BLaER1 treated with 17β-estradiol and CSF1 and Interleukin-3, amounts not matched to agents 10 nM and 100 nM (cell line): ENCODE results near the gene UAP1.

Experiments used
- H3K27ac ChIP-seq, 11 experiments: shearing (Covaris generic); formaldehyde crosslinking; 2 replicates each; pipeline ENCODE4 v1.8.1; 2022
- H3K27me3 ChIP-seq, 11 experiments: shearing (Covaris generic); formaldehyde crosslinking; 2 replicates each; pipeline ENCODE4 v1.8.1; 2022
- H3K36me3 ChIP-seq, 11 experiments: shearing (Covaris generic); formaldehyde crosslinking; 2 replicates each; pipeline ENCODE4 v1.8.1; 2022
- H3K4me1 ChIP-seq, 10 experiments: shearing (Covaris generic); formaldehyde crosslinking; 2 replicates each; pipeline ENCODE4 v1.8.1; 2022
- H3K4me2 ChIP-seq, 11 experiments: shearing (Covaris generic); formaldehyde crosslinking; 2 replicates each; pipeline ENCODE4 v1.8.1; 2022
- H3K4me3 ChIP-seq, 10 experiments: shearing (Covaris generic); formaldehyde crosslinking; 2 replicates each; pipeline ENCODE4 v1.8.1; 2022
- H3K9ac ChIP-seq, 11 experiments: shearing (Covaris generic); formaldehyde crosslinking; 2 replicates each; pipeline ENCODE4 v1.8.1; 2022
- H3K9me3 ChIP-seq, 11 experiments: shearing (Covaris generic); formaldehyde crosslinking; replicated peaks in 1 of 11; 2 replicates each; pipeline ENCODE4 v1.8.1; 2022
- H4K20me1 ChIP-seq, 11 experiments: shearing (Covaris generic); formaldehyde crosslinking; 2 replicates each; pipeline ENCODE4 v1.8.1; 2022
- Cebpa-rat ChIP-seq, 11 experiments: shearing (Covaris generic); IDR thresholded peaks; 2 replicates each; pipeline ENCODE4 v1.8.1; 2022

Gene UAP1

GRCh38 chr1:162541619-162542141, 19.8 kb upstream of the UAP1 start:
- Histone ChIP-seq H3K27ac (no peak overlapping the region), H3K4me2 (no peak overlapping the region), H3K4me3 (no peak overlapping the region), H3K36me3 (no peaks in the 10 kb centered on the region), H4K20me1 (no peaks in the 10 kb centered on the region), H3K9ac (no peak overlapping the region), H3K27me3 (no peaks in the 10 kb centered on the region), H3K4me1 (no peaks in the 10 kb centered on the region), H3K9me3 (peaks cover 6 to 19% (median 11%) of the 10 kb centered on the region in 11 experiments; a peak in 18 of 22 replicates)
- no peak for TF ChIP-seq Cebpa-rat (IDR thresholded peaks at IDR 0.05)

- Histone ChIP-seq H3K4me2 (no peak overlapping the region), H3K4me1 (no peaks in the 10 kb centered on the region; a peak in 1 of 20 replicates), H3K4me3 (no peak overlapping the region), H4K20me1 (no peaks in the 10 kb centered on the region), H3K9ac (no peak overlapping the region), H3K9me3 (peaks cover 6 to 19% (median 11%) of the 10 kb centered on the region in 11 experiments; a peak in 18 of 22 replicates), H3K36me3 (no peaks in the 10 kb centered on the region), H3K27me3 (no peaks in the 10 kb centered on the region), H3K27ac (no peak overlapping the region)
- no peak for TF ChIP-seq Cebpa-rat (IDR thresholded peaks at IDR 0.05)
Observed at GRCh38 chr1:162543228-162543627, 18.3 kb upstream of the UAP1 start.

- no peaks in the 10 kb centered on the region for H4K20me1 ChIP-seq
- H3K27me3 ChIP-seq = no peaks in the 10 kb centered on the region
- H3K36me3 ChIP-seq = no peaks in the 10 kb centered on the region
- no peak overlapping the region for H3K9ac ChIP-seq
- TF ChIP-seq Cebpa-rat (IDR thresholded peaks at IDR 0.05) = no peak
- no peaks in the 10 kb centered on the region; a peak in 1 of 20 replicates for H3K4me1 ChIP-seq
- no peak overlapping the region for H3K27ac ChIP-seq
- H3K9me3 ChIP-seq = peaks cover 4 to 13% (median 8%) of the 10 kb centered on the region in 11 experiments; a peak in 17 of 22 replicates
- H3K4me3 ChIP-seq = no peak overlapping the region
- no peak overlapping the region for H3K4me2 ChIP-seq
Observed at GRCh38 chr1:162548170-162548569, 13.4 kb upstream of the UAP1 start.

- Histone ChIP-seq H3K27ac (no peak overlapping the region), H3K4me1 (no peaks in the 10 kb centered on the region; a peak in 1 of 20 replicates), H3K4me3 (no peak overlapping the region), H3K4me2 (no peak overlapping the region), H3K27me3 (no peaks in the 10 kb centered on the region), H3K9me3 (peaks cover 0 to 7% (median 0%) of the 10 kb centered on the region in 11 experiments; a peak in 6 of 22 replicates), H3K9ac (no peak overlapping the region), H4K20me1 (no peaks in the 10 kb centered on the region), H3K36me3 (no peaks in the 10 kb centered on the region)
- TF ChIP-seq Cebpa-rat (IDR thresholded peaks at IDR 0.05) = no peak
Observed at GRCh38 chr1:162549001-162549400, 12.5 kb upstream of the UAP1 start.

- Histone ChIP-seq H3K4me3 (no peak overlapping the region), H3K9me3 (no peaks in the 10 kb centered on the region), H3K36me3 (no peaks in the 10 kb centered on the region), H4K20me1 (no peaks in the 10 kb centered on the region), H3K27ac (no peak overlapping the region), H3K4me1 (peaks cover 0 to 5% (median 0%) of the 10 kb centered on the region in 10 experiments; a peak in 3 of 20 replicates), H3K4me2 (no peak overlapping the region), H3K9ac (no peak overlapping the region), H3K27me3 (no peaks in the 10 kb centered on the region)
- TF ChIP-seq Cebpa-rat (IDR thresholded peaks at IDR 0.05) = no peak
Observed at GRCh38 chr1:162550925-162551324, 10.6 kb upstream of the UAP1 start.

GRCh38 chr1:162551969-162552683, 9.4 kb upstream of the UAP1 start:
- H3K27ac ChIP-seq = no peak overlapping the region

GRCh38 chr1:162552684-162553252, 8.8 kb upstream of the UAP1 start:
- TF ChIP-seq Cebpa-rat (IDR thresholded peaks at IDR 0.05) = no peak
- H3K4me1 ChIP-seq = peaks cover 0 to 5% (median 0%) of the 10 kb centered on the region in 10 experiments; a peak in 3 of 20 replicates

More at GRCh38 chr1:162551969-162552683, 9.4 kb upstream of the UAP1 start:
- H3K4me3 ChIP-seq = no peak overlapping the region
- no peaks in the 10 kb centered on the region for H3K9me3 ChIP-seq
- no peaks in the 10 kb centered on the region for H3K36me3 ChIP-seq
- no peaks in the 10 kb centered on the region for H3K27me3 ChIP-seq
- peaks cover 0 to 5% (median 0%) of the 10 kb centered on the region in 10 experiments; a peak in 3 of 20 replicates for H3K4me1 ChIP-seq
- no peak overlapping the region for H3K4me2 ChIP-seq
- no peak for TF ChIP-seq Cebpa-rat (IDR thresholded peaks at IDR 0.05)
- H3K9ac ChIP-seq = no peak overlapping the region
- no peaks in the 10 kb centered on the region for H4K20me1 ChIP-seq

GRCh38 chr1:162554258-162554657, 7.3 kb upstream of the UAP1 start:
- Histone ChIP-seq H3K4me2 (peak overlapping the region in 3 of 11 experiments; percentile 8 to 20 (median 19); a peak in 4 of 22 replicates), H3K4me3 (no peak overlapping the region), H3K27me3 (no peaks in the 10 kb centered on the region), H3K4me1 (peaks cover 0 to 5% (median 0%) of the 10 kb centered on the region in 10 experiments; a peak in 2 of 20 replicates), H4K20me1 (no peaks in the 10 kb centered on the region), H3K27ac (no peak overlapping the region), H3K9ac (no peak overlapping the region), H3K9me3 (no peaks in the 10 kb centered on the region), H3K36me3 (no peaks in the 10 kb centered on the region)
- no peak for TF ChIP-seq Cebpa-rat (IDR thresholded peaks at IDR 0.05)

More at GRCh38 chr1:162552684-162553252, 8.8 kb upstream of the UAP1 start:
- Histone ChIP-seq H3K4me2 (no peak overlapping the region), H3K27me3 (no peaks in the 10 kb centered on the region), H3K9ac (no peak overlapping the region), H3K4me3 (no peak overlapping the region), H4K20me1 (no peaks in the 10 kb centered on the region), H3K27ac (no peak overlapping the region), H3K36me3 (no peaks in the 10 kb centered on the region), H3K9me3 (no peaks in the 10 kb centered on the region)

- H4K20me1 ChIP-seq = peaks cover 0 to 5% (median 0%) of the 10 kb centered on the region in 11 experiments; a peak in 2 of 22 replicates
- no peak overlapping the region for H3K27ac ChIP-seq
- peaks cover 0 to 3% (median 0%) of the 10 kb centered on the region in 11 experiments; a peak in 1 of 22 replicates for H3K9me3 ChIP-seq
- no peak overlapping the region for H3K4me2 ChIP-seq
- no peak overlapping the region for H3K9ac ChIP-seq
- H3K4me1 ChIP-seq = peaks cover 7 to 16% (median 13%) of the 10 kb centered on the region in 10 experiments; a peak in 18 of 20 replicates
- no peak for TF ChIP-seq Cebpa-rat (IDR thresholded peaks at IDR 0.05)
- H3K4me3 ChIP-seq = no peak overlapping the region
- H3K36me3 ChIP-seq = no peaks in the 10 kb centered on the region
- no peaks in the 10 kb centered on the region for H3K27me3 ChIP-seq
Observed at GRCh38 chr1:162557536-162557935, 4.0 kb upstream of the UAP1 start.
